GM12892 (cell line): ENCODE results near the gene MUTYH.

Experiments
- POLR2A ChIP-seq: IDR thresholded peaks from 2 replicates; pipeline ENCODE4 v1.6.1; 2011; ENCODE audit warnings: low read depth, low read length, control low read depth
- POLR2AphosphoS5 ChIP-seq: IDR thresholded peaks from 2 replicates; pipeline ENCODE4 v1.6.1; 2011; ENCODE audit warnings: low read depth, low read length, control low read depth

DNA sequence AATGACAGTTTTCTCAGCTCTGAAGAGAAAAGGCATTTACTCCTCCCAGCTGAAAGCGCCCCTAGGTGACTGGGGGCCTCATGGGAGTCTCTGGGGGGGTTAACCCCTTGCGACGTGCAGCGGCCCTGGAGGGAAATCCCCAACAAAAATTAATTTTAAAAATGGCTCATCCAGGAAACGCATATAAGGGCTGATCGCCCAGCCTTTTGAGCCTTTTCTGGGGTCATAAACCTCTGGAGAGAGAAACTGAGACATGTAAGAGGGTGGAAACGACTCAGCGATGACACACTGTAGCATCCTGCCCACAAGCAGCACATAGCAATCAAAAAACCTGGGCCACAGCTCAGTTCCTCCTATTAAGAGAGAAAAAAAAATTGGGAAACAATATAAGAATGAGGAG is 33.9 kb downstream of the MUTYH start:
- TF ChIP-seq POLR2A, result no peak
- TF ChIP-seq POLR2AphosphoS5, result no peak
